ENCODE data around the gene NT5C1B.

The NT5C1B gene

GRCh38 chr2:18625563-18625962 lies 36.2 kb upstream of the NT5C1B start:
- TF ChIP-seq CTCF (IDR thresholded peaks at IDR 0.05; ENCODE audit: low read depth, low read length), result no peak
- no peak for DNase-seq (ENCODE audit: extremely low read depth, low read depth)

GRCh38 chr2:18623782-18624181 lies 34.4 kb upstream of the NT5C1B start:
- TF ChIP-seq CTCF (IDR thresholded peaks at IDR 0.05; ENCODE audit: low read depth, low read length), result no peak
- DNase-seq (ENCODE audit: extremely low read depth, low read depth), result no peak

- no peak for DNase-seq (ENCODE audit: extremely low read depth, low read depth)
- no peak for TF ChIP-seq CTCF (IDR thresholded peaks at IDR 0.05; ENCODE audit: low read depth, low read length)
These were observed 31.7 kb upstream of the NT5C1B start for GRCh38 chr2:18620867-18621632.

- DNase-seq (ENCODE audit: extremely low read depth, low read depth), result no peak
- TF ChIP-seq CTCF (IDR thresholded peaks at IDR 0.05; ENCODE audit: low read depth, low read length), result no peak
These were observed 29.7 kb upstream of the NT5C1B start for GRCh38 chr2:18619091-18619490.

- no peak for DNase-seq (ENCODE audit: extremely low read depth, low read depth)
- TF ChIP-seq CTCF (IDR thresholded peaks at IDR 0.05; ENCODE audit: low read depth, low read length), result no peak
These were observed 24.7 kb upstream of the NT5C1B start for GRCh38 chr2:18614041-18614440.

- TF ChIP-seq CTCF (IDR thresholded peaks at IDR 0.05; ENCODE audit: low read depth, low read length), result no peak
- no peak for DNase-seq (ENCODE audit: extremely low read depth, low read depth)
These were observed 22.8 kb upstream of the NT5C1B start for GRCh38 chr2:18612133-18612532.

GRCh38 chr2:18611604-18612003 lies 22.2 kb upstream of the NT5C1B start:
- no peak for TF ChIP-seq CTCF (IDR thresholded peaks at IDR 0.05; ENCODE audit: low read depth, low read length)
- no peak for DNase-seq (ENCODE audit: extremely low read depth, low read depth)

Measured in AG09319 (cell line).